Stimulated activated CD4-positive, alpha-beta T cell treated with anti-CD3 and anti-CD28 coated beads, Interleukin-15, amount 100 ng/mL, for 1 hour (primary cell): ENCODE data around the gene MALL.
"Not testable (repeated sequence)": the region's sequence is repeated elsewhere in the genome, so short reads cannot be mapped to it uniquely, and the experiment has no call there.

Experiments used
- DNase-seq, 2 donors: peaks; one replicate each; pipeline ENCODE4 v3.0.0-alpha.2; 2020; ENCODE audit warnings: low read depth in 1 of 2, low spot score in 1 of 2

The MALL gene

DNA sequence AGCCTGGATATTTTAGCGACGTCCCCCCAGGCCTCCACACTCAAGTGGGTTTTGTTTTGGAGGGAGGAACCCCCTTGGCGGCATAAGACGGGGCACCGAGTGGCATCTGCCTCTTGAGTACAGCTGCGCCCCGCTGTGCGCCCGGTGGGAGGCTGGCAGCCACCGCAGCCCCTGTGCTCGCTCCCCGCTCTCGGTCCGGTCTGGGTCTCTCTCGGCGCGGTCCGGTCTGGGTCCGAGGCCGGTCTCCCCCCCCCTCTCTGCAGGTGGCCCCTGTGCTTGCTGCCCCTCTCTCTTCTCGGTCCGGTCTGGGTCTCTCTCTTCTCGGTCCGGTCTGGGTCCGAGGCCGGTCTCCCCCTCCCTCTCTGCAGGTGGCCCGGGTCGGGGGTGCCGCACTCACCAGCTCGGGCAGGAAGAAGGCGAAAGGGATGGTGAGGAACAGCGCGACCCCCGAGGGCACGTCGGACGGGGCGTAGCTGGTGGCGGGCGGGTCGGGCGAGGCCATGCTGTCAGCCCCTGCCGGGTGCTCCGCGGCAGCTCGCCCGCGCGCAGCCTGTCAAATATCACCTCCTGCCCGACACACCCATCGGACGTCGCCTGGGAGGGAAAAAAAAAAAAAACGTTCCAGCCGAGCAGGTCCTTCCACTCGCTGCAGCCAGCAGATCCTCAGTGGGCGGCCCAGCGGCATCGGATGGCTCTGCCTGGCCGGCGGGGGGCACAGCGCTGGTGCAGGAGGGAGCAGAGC lies at the start of gene MALL:
Gene MALL, minus strand, starts transcription at position 532 of the 742 bp plus-strand sequence. Its CDS starts 30 bp downstream, at position 502.
- DNase-seq = no peak

DNA sequence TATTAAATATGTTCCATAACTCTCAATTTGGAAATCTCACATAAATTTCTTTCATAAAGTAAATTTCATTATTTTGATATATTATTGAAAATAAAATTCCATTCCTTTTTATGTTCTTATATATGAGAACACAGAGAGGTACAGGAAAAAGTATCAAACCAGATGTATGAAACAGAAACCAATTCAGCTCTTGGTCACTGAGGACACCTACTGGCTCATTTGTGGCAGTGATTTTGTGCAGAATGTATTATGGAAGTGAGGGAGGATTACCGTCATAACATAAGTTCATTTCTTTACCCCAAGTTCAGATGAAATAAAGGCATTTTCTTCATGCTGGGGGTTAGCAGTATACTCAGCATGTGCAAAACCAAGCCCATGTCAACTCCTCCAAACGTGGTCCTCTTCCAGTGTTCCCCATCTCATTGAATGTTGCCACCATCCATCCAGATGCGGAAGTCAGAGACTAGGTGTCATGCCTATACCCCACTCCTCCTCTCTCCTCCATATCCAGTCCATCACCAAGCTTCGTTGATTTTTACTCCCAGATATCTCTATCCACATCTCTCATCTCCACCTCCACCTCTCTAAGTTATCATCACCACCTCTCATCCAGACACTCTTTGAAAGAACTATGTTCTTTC lies 41.7 kb upstream of the MALL start:
- no peak for DNase-seq

DNA sequence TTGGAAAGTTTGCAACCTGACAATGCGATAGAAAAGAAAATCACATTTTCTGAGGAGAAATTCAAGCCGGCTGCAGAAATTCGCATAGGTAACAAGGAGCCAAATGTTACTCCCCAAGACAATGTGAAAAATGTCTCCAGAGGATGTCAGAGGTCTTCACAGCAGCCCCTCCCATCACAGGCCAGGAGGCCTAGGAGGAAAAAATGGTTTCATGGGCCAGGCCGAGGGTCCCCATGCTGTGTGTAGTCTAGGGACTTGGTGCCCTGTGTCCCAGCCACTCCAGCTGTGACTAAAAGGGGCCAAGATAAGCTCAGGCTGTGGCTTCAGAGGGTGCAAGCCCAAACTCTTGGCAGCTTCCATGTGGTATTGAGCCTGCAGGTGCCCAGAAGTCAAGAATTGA lies 39.2 kb upstream of the MALL start:
- DNase-seq = not testable (repeated sequence)

DNA sequence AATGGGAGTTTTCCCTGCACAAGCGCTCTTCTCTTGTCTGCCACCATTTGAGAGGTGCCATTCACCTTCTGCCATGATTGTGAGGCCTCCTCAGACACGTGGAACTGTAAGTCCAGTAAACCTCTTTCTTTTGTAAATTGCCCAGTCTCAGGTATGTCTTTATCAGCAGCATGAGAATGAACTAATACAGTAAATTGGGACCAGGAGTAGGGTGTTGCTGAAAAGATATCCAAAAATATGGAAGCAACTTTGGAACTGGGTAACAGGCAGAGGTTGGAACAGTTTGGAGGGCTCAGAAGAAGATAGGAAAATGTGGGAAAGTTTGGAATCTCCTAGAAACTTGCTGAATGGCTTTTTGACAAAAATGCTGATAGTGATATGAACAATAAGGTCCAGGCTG lies 38.6 kb upstream of the MALL start:
- DNase-seq = not testable (repeated sequence)

DNA sequence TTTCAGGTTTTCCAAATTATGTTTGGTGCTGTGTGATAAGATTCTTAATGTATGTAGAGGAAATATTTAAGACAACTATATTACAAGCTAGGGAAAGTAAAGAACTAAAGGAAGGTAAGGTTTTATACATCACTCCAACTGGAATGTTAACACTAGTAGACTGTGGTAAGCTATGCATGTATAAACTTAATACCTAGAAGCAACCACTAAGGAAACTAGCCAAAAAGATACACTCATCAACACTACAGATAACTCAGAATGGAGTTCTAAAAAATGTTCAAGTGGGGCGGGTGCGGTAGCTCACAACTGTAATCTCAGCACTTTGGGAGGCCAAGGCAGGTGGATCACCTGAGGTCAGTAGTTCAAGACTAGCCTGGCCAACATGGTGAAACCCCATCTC lies 37.8 kb upstream of the MALL start:
- DNase-seq = no peak

DNA sequence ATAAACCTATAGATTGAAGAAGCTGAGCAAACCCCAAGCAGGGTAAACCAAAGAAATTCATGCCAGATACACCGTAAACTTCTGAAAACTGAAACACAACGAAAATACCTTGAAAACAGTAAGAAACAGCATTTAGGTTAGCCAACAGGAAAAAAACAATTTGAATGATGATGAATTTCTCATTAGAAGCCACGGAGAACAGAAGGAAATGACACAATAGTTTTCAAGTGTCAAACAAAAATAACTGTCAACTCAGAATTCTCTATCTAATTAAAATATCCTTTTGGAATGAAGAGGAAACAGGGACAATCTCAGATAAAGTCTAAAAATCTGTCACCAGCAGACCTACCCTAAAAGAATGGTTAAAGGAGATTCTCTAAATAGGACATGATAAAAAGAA lies 37.3 kb upstream of the MALL start:
- no peak for DNase-seq

DNA sequence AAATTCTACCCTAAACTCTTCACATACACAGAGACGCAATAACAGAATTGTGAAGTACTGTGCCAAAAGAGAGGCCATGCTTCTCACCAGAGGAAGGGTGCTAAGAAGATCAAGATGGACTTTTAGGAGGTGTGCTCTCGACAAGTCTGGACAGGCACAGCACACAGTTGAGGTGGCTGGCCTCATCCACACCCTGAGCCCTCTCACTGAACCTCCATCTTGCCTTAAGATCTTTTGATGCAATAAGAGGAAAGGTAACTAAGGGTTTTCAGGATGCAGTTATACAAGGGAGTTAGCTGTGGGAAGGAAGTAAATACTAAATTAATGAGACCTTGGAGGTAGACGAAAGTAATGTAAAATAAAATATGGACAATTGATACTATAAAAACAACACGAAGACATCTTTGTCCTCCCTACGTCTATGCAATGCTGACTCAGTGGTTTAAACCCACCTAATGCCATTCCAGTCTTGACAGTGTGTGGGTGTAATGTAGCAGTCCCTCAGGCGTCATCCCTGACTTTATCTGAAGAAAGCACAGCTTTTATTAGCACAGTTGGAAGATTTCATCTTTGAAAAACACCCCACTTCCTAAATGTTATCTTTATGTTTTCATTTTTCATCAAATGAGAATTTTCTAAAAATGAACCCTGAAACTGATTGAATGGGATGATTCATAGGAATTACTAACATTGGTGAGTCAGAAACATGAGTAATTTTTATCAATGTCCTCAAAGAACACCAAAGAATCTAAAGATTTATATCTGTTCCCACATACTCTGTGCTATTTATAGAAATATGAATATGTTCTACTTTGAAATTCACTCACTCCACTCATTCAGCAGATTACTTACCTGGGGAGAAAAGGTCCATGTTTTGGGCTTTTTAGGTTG lies 34.0 kb upstream of the MALL start:
- DNase-seq = no peak

DNA sequence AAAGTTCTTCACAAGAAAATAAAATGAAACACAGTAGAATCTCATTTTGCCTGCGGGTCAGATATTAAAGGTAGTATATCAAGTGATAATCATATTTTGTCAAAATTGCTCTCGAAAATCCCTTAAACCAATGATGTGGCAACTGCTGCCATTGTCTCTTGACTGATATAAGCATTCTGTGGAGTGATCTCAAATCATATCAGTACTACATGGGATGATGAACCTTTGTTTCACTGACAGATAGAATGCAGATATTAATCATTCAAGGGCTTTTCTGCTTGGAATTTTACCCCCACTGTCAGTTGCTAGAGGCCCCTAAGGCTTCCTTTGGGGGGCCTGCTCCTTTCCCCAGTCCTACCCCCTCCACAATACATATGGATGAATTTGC lies 31.3 kb upstream of the MALL start:
- DNase-seq = no peak

DNA sequence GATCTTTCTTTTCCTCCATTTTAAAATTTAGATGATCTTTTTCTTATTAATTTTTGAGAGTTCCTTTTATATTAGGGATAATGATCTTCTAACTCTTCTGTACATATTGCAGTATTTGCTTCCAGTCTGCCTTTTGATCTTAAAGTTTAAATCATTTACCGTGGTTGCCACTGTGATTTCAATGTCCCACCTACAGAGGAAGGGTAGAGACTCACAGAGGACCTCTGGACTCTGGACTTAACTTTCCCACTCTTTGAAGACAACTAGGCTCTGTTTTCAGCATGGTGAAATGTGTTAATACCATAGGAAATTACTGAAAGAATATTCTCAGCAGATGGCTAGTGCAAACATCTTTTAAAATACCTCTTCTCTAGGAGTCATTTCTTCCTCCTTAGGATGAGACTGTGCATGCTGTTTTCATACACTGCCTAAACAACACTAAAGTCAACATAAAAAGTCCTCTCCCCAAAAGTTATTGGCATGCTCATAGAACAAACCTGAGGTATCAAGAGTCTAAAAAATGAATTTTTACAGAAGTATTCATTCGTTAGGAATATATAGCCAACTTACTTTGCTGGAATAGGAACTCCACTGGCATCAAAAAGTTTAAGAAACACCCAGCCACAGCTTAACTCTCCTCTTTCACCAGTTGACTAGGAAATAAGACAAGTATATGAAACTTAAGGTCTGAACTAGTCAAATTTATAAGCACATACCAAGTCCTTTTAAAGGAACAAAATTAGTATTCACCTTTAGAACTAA lies 30.7 kb upstream of the MALL start:
- no peak for DNase-seq

DNA sequence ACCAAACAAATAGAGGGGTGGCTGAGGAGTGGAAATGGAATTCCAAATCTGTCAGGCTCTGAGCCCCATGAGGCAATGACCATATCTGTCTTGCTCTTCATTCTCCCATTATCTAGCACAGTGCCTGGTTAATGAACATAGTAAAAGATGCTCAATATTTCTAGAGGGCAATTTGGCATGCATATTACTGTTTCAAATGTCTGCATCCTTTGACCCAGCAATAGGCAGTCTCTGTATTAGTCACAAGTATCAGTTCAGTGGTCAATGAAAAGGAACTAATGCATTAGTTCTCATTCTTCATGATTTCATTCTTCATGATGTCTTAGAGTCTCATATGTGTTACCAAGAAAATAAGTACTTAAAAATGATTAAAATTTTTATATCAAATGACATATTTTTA lies 28.4 kb upstream of the MALL start:
- no peak for DNase-seq

DNA sequence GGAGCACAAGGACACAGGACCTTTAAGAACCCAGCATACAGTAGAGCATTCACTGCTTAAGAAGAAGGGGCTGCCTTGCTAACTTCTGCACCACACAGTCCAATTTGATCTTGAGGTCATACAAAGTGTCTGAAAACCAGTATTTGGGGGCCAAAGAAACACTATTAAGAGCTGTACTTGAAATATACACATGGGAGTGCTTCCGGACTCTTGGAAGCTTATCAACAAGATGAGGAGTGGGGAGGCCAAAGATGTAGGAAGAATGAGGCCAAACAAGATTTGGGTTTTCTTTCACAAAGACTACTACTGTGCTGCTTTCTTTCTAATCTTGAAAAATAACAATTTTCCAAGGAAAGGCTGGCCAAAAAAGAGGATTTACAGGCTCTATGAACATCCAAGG lies 24.8 kb upstream of the MALL start:
- no peak for DNase-seq

DNA sequence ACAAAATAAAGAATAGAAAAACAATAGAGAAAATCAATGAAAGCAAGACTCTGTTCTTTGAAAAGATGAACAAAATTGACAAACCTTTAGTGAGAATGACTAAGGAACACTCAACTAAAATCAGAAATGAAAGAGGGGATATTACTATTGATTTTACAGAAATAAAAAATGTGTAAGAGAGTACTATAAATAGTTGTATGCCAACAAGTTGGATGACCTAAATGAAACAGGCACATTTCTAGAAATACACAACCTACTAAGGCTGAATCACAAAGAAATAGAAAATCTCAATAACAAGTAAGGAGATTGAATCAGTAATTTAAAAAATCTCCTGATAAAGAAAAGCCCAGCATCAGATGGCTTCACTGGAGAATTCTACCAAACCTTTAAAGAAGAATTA lies 18.4 kb upstream of the MALL start:
- no peak for DNase-seq

DNA sequence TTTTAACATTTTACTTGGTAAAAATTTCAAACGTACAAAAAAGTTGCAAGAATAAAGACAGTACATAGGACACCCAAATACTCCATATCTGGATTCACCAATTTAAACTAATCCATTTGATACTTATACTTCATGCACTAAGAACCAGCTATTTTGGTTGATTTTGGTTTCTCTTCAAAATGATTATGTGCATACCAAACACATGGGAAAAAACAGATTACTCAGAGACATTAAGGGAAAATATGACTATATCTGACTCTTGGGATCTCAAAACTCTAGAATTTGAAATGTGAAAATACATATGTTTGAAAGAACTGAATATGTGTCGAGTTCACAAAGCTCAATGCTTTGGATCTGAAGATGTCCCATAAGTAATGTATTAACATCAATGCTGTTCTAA lies 15.5 kb upstream of the MALL start:
- DNase-seq = no peak

DNA sequence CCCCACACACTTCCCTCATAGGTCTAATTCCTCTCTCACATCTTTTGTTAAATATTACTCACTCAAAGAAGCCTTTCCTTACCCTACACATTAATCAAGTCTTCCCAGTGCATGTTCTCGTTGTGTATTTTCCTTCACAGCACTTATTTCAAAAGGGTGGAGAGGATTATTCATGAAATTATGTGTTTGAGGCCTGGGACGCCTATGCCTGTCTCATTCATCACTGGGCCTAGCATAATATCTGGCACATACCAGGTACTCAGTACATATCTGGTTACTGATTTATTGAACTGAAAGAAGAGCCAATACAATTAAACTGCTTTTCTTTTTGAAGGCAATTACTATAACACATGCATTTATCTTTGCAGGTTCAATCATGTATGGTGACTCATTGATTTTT lies 15.1 kb upstream of the MALL start:
- no peak for DNase-seq

DNA sequence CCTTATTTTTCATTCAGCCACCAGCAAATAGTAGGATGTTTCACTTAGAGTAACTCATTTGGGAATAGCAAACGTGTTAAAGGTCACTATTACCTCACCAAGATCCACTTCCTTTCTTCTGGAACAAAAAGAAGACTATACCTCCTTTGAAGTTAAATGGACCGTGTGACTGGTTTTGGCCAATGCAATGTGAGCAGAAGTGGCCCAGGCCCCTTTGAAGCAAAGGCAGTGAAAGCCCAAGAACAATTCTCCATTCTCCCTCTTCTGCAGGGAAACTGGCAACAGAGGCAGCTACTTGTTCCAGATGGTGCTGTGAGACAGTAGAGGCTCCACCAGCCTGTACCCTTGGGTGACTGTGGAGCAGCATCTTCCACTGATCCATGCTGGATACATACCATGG lies 11.3 kb upstream of the MALL start:
- DNase-seq = no peak

DNA sequence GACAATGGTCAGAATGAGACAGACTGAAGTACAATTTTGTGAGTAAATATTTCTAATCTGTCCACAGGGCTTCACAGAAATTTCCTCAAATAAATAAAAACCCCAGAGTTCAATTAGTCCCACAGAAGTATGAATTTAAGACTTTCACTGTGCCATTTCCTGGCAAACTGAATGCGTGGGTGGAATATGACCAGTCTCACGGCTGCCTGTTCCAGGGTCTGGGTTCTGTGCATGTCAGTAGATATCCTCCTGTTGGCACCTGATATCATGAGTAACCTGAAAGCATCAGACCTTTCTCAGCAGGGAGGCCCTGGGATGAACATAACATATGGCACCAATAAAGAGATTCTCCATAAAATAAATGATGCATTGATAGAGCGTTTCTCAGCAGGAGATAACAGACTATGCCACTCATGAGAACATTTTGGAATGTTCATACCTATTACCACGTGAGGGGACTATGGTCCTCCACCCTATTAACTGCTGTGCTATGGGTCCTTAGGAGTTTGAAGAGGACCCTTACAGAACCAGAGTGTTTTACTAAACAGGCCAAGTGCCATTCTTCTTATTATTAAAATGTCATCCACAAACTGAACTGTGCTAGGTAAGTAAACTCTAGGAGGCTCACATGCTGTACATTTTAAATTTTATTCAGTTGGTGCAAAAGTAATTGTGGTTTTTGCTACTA lies 10.6 kb upstream of the MALL start:
- DNase-seq = no peak

DNA sequence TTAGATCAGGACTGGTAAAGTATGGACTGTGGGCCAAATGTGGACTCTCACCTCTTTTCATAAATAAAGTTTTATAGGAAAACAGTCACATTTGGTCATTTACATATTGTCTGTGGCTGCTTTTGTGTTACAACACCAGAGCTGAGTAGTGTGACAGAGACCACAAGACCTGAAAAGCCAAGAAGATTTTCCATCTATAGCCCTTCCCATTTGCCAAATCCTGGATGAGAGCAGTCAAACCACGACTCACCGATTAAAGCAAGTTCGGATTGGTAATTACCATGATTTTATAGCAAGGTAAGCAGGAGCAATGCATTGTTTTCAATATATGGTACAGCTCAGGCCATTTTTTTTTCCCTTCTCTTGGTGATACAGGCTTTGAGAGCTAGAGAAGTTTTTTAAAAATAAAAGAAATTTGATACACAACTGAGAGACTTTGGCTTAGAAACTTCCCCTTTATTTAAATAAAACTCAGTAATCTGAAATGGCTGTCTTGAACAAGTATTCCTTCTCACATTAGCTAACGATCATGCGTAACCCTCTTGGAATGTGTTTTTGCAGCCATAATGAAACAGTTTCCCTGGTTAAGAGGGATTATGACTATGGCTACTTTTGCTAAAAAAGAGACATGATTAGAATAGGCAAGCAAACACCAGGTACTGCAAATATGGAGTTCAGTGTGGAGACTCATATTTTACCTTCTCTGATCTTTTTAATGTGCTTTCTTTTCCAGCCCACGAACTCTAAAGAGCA lies 9.5 kb upstream of the MALL start:
- DNase-seq = no peak

DNA sequence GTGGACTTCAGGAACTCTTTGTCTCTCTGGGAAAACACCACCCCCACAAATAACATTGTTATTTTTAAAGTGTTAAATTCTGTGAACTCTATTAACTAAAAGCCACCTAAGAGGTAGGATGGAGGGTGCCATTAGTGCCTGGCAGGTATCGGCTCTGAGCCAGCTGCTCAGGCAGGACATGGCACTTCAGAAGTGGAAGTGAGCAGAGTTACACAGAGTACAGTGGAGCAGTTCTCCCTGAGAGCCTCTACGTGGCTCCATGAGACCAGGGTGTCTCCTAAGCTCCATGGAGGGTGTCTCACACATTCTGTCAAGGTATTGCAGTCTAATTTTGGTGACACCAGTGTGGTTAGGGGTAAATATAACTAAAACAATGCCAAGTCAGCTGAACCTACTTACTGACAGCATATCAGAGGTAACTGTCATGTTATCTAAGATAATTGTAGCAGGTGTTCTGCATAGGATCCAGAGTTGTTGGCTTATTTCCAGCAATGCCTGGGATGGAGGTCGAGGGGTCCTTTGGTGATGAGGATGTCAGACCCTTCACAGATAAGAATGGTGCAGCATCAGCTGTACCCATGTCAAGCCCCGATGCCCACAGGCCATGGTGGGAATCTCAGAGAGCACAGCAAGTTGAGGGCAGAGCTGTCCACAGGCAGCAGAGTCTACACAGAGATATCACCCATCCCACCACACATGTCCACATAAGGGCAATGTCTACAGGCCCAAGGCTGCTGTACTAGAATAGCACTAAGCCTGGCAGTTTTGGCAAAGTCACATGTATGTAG lies 8.6 kb upstream of the MALL start:
- no peak for DNase-seq

DNA sequence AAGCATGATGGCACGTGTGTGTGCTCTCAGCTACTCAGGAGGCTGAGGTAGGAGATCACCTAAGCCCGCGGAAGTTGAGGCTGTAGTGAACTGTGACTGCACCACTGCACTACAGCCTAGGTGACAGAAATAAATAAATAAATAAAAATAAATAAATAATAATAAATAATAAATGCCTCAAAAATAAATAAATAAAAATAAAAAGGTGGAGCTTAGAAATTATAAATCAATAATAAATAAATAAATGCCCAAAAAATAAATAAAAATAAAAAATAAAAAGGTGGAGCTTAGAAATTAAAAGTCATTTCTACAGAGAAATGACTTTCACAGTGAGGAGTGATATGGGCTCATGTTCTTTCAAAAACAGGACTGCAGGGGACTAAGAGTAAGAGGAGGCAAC lies 6.0 kb upstream of the MALL start:
- no peak for DNase-seq

DNA sequence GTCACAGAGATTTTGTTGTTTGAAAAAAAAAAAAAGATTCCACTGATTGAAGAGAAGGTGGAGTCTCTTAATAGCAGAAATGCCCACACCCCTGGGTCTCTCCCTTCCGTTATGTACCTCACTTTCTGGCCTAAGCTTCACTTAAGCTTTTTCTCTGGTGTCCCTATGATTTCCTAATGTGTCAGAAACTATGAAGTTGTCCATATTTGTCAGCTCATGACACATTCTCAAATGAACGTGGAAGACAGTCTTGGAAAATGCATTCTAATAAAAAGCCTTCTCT lies 5.4 kb upstream of the MALL start:
- DNase-seq = no peak
